ENCODE results near the gene OSBPL9. TPM values are rescaled to one million over a fixed set of nuclear protein-coding genes. Genes with fewer than 3 reads are reported as not detected.

The OSBPL9 gene
- total RNA-seq, 6 experiments from 2014 or later = 39.8 to 54.2 (median 44.8) TPM

GRCh38 chr1:51726544-51727225, 109.8 kb downstream of the OSBPL9 start:
- H3K36me3 Mint-ChIP-seq (ENCODE audit: low read depth) = no peaks in the 10 kb centered on the region

DNA sequence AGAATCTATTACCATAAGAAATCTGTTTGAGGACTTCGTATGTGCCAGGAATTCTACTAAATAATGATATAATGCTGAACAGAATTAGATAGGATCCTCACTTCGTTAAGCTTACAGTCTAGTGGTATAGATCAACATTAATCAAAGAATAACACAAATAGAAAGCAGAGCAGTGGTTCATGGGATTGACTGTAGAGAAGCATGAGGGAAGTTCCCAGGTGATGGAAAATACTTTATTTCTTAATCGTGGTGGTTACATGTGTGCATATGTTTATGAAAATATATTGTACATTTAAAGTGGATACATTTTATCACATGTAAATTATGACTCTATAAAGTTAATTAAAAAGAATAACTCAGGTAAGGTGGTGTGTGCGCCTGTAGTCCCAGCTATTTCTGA, 110.5 kb downstream of the OSBPL9 start:
- H3K27me3 Mint-ChIP-seq (ENCODE audit: insufficient read depth) = peaks cover 2% of the 10 kb centered on the region; the same call in 1 of the 2 replicates
- H3K36me3 Mint-ChIP-seq (ENCODE audit: low read depth) = no peaks in the 10 kb centered on the region
- no peak for DNase-seq
- H3K27ac Mint-ChIP-seq = no peak overlapping the region
- peaks cover 31% of the 10 kb centered on the region for H3K4me1 Mint-ChIP-seq (ENCODE audit: low read depth)
- no peak for TF ChIP-seq CTCF (IDR thresholded peaks at IDR 0.05)
- no peak overlapping the region for H3K4me3 Mint-ChIP-seq
- no peaks in the 10 kb centered on the region for H3K9me3 Mint-ChIP-seq

More at GRCh38 chr1:51726544-51727225, 109.8 kb downstream of the OSBPL9 start:
- Mint-ChIP-seq H3K27me3 (ENCODE audit: insufficient read depth) (peaks cover 2% of the 10 kb centered on the region; the same call in 1 of the 2 replicates), H3K4me3 (no peak overlapping the region), H3K9me3 (no peaks in the 10 kb centered on the region), H3K27ac (no peak overlapping the region), H3K4me1 (ENCODE audit: low read depth) (peaks cover 24% of the 10 kb centered on the region)
- no peak for TF ChIP-seq CTCF (IDR thresholded peaks at IDR 0.05)
- DNase-seq = no peak

DNA sequence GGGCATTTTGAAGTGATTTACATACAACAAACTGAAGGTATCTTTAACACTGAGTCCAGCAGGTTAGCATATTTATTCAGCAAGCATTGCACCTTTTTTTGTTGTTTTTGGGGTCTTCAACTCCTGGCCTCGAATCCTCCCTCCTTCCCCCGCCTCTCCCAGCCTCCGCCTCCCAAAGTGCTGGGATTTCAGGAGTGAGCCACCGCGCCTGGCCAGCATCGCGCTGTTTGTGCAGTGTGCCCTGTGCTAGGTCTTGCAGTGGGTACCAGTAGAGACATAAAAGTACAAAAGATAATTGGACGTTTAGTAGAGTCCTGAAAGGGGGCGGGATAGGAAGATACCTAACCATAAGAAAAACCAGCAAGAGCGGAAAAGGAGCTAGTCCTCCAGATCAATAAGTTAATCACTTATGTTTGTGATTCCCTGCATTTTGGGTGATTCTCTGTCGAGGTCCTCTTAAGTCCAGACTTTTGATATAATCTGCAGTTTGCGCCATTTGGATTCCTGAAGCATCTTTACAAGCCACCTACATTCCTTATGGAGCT, 111.8 kb downstream of the OSBPL9 start:
- peak overlapping the region; percentile 89 for H3K4me3 Mint-ChIP-seq
- peak overlapping the region; percentile 58 for H3K27ac Mint-ChIP-seq

DNA sequence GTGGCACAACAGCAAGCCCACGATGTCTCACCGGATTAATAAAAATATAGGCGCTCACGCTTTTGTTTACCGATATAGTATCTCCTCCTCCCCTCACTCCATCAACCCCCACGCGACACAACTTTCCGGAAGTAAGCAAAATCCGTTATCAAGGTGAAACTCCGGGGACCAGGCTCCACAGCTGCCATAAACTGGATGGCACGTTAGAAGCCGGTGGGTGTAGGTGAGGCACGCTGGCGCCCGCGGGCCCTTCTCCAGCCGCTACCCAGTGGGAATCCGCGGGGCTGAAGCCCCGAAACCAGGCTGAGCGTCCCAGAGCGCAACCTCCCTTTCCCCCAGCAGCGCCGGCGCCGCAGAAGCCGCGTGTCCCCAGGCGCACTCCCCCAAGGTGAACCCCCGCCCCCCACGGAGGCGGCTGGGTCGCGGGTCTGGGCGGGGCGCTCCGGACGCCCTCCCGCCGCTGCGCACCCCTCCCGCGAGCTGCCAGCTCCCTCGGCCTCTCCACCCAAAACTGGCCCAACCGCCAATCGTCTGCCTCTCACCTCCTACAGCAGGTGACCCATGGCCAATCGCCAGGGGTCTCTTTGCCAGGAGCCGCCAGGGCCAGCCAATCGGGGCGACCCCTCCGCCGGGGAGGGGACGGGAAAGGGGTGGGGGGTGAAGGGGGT, 112.4 kb downstream of the OSBPL9 start:
- H3K4me3 Mint-ChIP-seq = peak overlapping the region; percentile 89
- H3K27ac Mint-ChIP-seq = peak overlapping the region; percentile 58
- peaks cover 47% of the 10 kb centered on the region for H3K4me1 Mint-ChIP-seq (ENCODE audit: low read depth)
- peak; percentile 88 for DNase-seq
- H3K27me3 Mint-ChIP-seq (ENCODE audit: insufficient read depth) = no peaks in the 10 kb centered on the region
- H3K9me3 Mint-ChIP-seq = no peaks in the 10 kb centered on the region
- H3K36me3 Mint-ChIP-seq (ENCODE audit: low read depth) = no peaks in the 10 kb centered on the region
- TF ChIP-seq CTCF (IDR thresholded peaks at IDR 0.05) = no peak

More for the DNA sequence above, 111.8 kb downstream of the OSBPL9 start:
- peaks cover 41% of the 10 kb centered on the region for H3K4me1 Mint-ChIP-seq (ENCODE audit: low read depth)
- no peaks in the 10 kb centered on the region for H3K36me3 Mint-ChIP-seq (ENCODE audit: low read depth)
- H3K9me3 Mint-ChIP-seq = no peaks in the 10 kb centered on the region
- H3K27me3 Mint-ChIP-seq (ENCODE audit: insufficient read depth) = peaks cover 2% of the 10 kb centered on the region; the same call in 1 of the 2 replicates
- no peak for TF ChIP-seq CTCF (IDR thresholded peaks at IDR 0.05)
- DNase-seq = no peak

DNA sequence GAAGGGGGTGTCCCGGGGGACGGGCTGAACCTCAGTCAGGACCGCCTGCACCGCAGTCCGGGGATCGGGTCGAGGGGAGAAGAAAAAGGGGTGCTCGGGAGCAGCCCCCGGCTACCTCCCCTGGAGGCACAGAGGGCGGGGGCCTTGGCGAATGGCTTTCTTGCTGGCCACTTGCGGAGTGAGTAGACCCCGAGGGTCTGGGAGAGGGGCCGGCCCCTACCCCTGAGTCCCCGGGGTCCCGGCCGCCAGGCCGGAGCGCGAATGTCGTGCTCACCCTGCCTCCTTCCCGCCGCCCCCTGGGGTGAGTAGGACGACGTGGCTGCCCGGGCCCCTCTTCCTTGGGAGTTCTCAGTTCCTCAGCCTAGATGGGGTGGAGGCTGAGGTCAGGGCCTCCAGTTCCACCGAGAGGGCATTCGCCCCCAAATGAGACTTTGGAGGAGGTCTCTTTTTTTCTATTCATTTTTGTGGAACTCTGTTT, 113.0 kb downstream of the OSBPL9 start:
- no peaks in the 10 kb centered on the region for H3K36me3 Mint-ChIP-seq (ENCODE audit: low read depth)
- no peak for TF ChIP-seq CTCF (IDR thresholded peaks at IDR 0.05)

More for the DNA sequence above, 113.0 kb downstream of the OSBPL9 start:
- H3K27ac Mint-ChIP-seq = peak overlapping the region; percentile 69
- no peak for DNase-seq
- no peaks in the 10 kb centered on the region for H3K9me3 Mint-ChIP-seq
- peak overlapping the region; percentile 89 for H3K4me3 Mint-ChIP-seq
- H3K4me1 Mint-ChIP-seq (ENCODE audit: low read depth) = peaks cover 53% of the 10 kb centered on the region
- H3K27me3 Mint-ChIP-seq (ENCODE audit: insufficient read depth) = no peaks in the 10 kb centered on the region

Measured in HFFc6 (cell line).